Hematopoietic multipotent progenitor cell treated with erythropoietin and hydrocortisone succinate and interleukin-3 and kit ligand, for 4 days (in vitro differentiated cells): Measurements from ENCODE around the gene HDDC3.
"Not testable (repeated sequence)": the region's sequence is repeated elsewhere in the genome, so short reads cannot be mapped to it uniquely, and the experiment has no call there.

Experiments
- DNase-seq: peaks from one replicate; pipeline ENCODE4 v3.0.0-alpha.2; 2015

HDDC3 gene

GRCh38 chr15:90928106-90928505 is 4.2 kb downstream of the HDDC3 start:
- not testable (repeated sequence) for DNase-seq

GRCh38 chr15:90926766-90927165 is 5.6 kb downstream of the HDDC3 start:
- DNase-seq = not testable (repeated sequence)

- no peak for DNase-seq
Observed at GRCh38 chr15:90924375-90924774, 8.0 kb downstream of the HDDC3 start.

GRCh38 chr15:90922712-90923322 is 9.5 kb downstream of the HDDC3 start:
- DNase-seq = peak; percentile 61

GRCh38 chr15:90921887-90922286 is 10.5 kb downstream of the HDDC3 start:
- DNase-seq = no peak

GRCh38 chr15:90918835-90919234 is 13.5 kb downstream of the HDDC3 start:
- no peak for DNase-seq

GRCh38 chr15:90918034-90918788 is 14.1 kb downstream of the HDDC3 start:
- DNase-seq = no peak

GRCh38 chr15:90917569-90917968 is 14.8 kb downstream of the HDDC3 start:
- no peak for DNase-seq

GRCh38 chr15:90916461-90916860 is 15.9 kb downstream of the HDDC3 start:
- DNase-seq = no peak

GRCh38 chr15:90915808-90916440 is 16.4 kb downstream of the HDDC3 start:
- DNase-seq = peak; percentile 83

- peak; percentile 15 for DNase-seq
Observed at GRCh38 chr15:90915216-90915807, 17.0 kb downstream of the HDDC3 start.

- peak; percentile 24 for DNase-seq
Observed at GRCh38 chr15:90914305-90915080, 17.9 kb downstream of the HDDC3 start.

GRCh38 chr15:90913398-90913944 is 18.9 kb downstream of the HDDC3 start:
- DNase-seq = no peak

- no peak for DNase-seq
Observed at GRCh38 chr15:90912770-90913075, 19.6 kb downstream of the HDDC3 start.

- no peak for DNase-seq
Observed at GRCh38 chr15:90911906-90912769, 20.2 kb downstream of the HDDC3 start.

- DNase-seq = no peak
Observed at GRCh38 chr15:90911302-90911623, 21.1 kb downstream of the HDDC3 start.

GRCh38 chr15:90910441-90911301 is 21.7 kb downstream of the HDDC3 start:
- DNase-seq = no peak

- DNase-seq = no peak
Observed at GRCh38 chr15:90909976-90910375, 22.4 kb downstream of the HDDC3 start.

- DNase-seq = not testable (repeated sequence)
Observed at GRCh38 chr15:90909449-90909848, 22.9 kb downstream of the HDDC3 start.

GRCh38 chr15:90907838-90908507 is 24.4 kb downstream of the HDDC3 start:
- DNase-seq = no peak
